ENCODE results near the gene MANEA.

Gene MANEA

DNA sequence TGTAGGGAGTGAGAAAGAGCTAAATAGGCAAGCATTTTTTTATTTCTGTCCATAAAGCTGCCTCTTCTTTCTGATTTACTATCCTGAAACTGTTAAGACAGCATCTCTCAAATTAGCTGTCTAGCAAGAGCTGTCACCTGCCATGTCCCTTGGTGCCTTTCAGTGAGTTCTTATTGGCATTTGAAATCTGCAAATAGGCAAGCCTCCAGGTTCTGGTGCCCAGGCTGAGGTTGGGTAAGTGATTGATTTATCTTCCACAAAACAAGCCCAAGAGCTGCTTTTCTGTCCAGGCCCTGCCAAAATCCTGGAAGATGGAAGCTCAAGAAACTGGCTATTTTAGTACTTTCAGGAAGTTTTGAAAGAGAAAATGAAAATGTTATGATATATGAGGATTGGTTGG, 22.4 kb downstream of the MANEA start:
- H3K9ac ChIP-seq (ENCODE audit: low read depth, low read length, poor library complexity, severe bottlenecking) = no peak overlapping the region
- TF ChIP-seq, protein P1, sequence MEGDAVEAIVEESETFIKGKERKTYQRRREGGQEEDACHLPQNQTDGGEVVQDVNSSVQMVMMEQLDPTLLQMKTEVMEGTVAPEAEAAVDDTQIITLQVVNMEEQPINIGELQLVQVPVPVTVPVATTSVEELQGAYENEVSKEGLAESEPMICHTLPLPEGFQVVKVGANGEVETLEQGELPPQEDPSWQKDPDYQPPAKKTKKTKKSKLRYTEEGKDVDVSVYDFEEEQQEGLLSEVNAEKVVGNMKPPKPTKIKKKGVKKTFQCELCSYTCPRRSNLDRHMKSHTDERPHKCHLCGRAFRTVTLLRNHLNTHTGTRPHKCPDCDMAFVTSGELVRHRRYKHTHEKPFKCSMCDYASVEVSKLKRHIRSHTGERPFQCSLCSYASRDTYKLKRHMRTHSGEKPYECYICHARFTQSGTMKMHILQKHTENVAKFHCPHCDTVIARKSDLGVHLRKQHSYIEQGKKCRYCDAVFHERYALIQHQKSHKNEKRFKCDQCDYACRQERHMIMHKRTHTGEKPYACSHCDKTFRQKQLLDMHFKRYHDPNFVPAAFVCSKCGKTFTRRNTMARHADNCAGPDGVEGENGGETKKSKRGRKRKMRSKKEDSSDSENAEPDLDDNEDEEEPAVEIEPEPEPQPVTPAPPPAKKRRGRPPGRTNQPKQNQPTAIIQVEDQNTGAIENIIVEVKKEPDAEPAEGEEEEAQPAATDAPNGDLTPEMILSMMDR (conservative IDR thresholded peaks at IDR 0.05; ENCODE audit: low read length) = no peak
- TF ChIP-seq EZH2phosphoT487 (IDR thresholded peaks at IDR 0.05; ENCODE audit: borderline replicate concordance) = no peak
- H3K79me2 ChIP-seq (ENCODE audit: insufficient read depth, low read length) = peaks cover 3% of the 10 kb centered on the region; the same call in 1 of the 2 replicates

DNA sequence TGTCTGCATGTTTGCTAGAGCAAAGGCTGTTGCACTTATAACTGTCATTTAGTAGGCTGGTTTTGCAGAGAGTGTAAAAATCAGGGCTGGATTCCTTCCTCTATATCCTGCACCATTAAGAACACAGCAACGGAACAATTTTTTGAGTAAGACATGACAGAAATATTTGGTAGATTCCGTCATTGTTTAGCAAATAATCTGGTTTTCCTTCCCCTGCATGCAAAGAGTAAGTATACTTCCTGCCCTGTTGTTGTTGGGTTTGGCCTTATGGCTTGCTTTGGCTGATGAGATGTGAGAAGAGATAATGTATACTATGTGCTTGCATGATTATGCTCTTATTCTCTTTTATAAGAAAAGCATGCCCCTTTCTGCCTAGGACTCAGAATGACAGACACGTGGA, 23.8 kb downstream of the MANEA start:
- Histone ChIP-seq H3K9ac (ENCODE audit: low read depth, low read length, poor library complexity, severe bottlenecking) (no peak overlapping the region), H3K79me2 (ENCODE audit: insufficient read depth, low read length) (no peaks in the 10 kb centered on the region), H3F3A (ENCODE audit: low read depth) (no peaks in the 10 kb centered on the region), H3K27me3 (ENCODE audit: insufficient read depth, low read length, poor library complexity, severe bottlenecking) (no peaks in the 10 kb centered on the region), H3K9me3 (ENCODE audit: insufficient read depth, low read depth, low read length) (no peaks in the 10 kb centered on the region), H3K9me2 (replicated peaks; ENCODE audit: low read depth, low read length) (no peaks in the 10 kb centered on the region), H4K20me1 (ENCODE audit: insufficient read depth, low read length, poor library complexity, severe bottlenecking) (no peaks in the 10 kb centered on the region), H3K36me3 (ENCODE audit: insufficient read depth, low read length) (peaks cover 17% of the 10 kb centered on the region), H3K4me2 (ENCODE audit: low read depth, low read length, poor library complexity, severe bottlenecking) (no peak overlapping the region), H3K4me1 (ENCODE audit: insufficient read depth, low read length, poor library complexity, severe bottlenecking) (no peaks in the 10 kb centered on the region), H2AFZ (ENCODE audit: low read length) (no peak overlapping the region), H3K4me3 (ENCODE audit: low read length, poor library complexity, severe bottlenecking) (no peak overlapping the region)
- TF ChIP-seq EZH2phosphoT487 (IDR thresholded peaks at IDR 0.05; ENCODE audit: borderline replicate concordance) = no peak

More for the DNA sequence above, 22.4 kb downstream of the MANEA start:
- peaks cover 11% of the 10 kb centered on the region for H3K36me3 ChIP-seq (ENCODE audit: insufficient read depth, low read length)
- no peaks in the 10 kb centered on the region for H3K9me3 ChIP-seq (ENCODE audit: insufficient read depth, low read depth, low read length)
- no peak overlapping the region for H3K4me3 ChIP-seq (ENCODE audit: low read length, poor library complexity, severe bottlenecking)
- H3F3A ChIP-seq (ENCODE audit: low read depth) = no peaks in the 10 kb centered on the region
- no peaks in the 10 kb centered on the region for H3K4me1 ChIP-seq (ENCODE audit: insufficient read depth, low read length, poor library complexity, severe bottlenecking)
- H2AFZ ChIP-seq (ENCODE audit: low read length) = no peak overlapping the region
- H3K27me3 ChIP-seq (ENCODE audit: insufficient read depth, low read length, poor library complexity, severe bottlenecking) = no peaks in the 10 kb centered on the region
- no peaks in the 10 kb centered on the region for H3K9me2 ChIP-seq (replicated peaks; ENCODE audit: low read depth, low read length)
- H3K4me2 ChIP-seq (ENCODE audit: low read depth, low read length, poor library complexity, severe bottlenecking) = no peak overlapping the region
- no peaks in the 10 kb centered on the region for H4K20me1 ChIP-seq (ENCODE audit: insufficient read depth, low read length, poor library complexity, severe bottlenecking)

DNA sequence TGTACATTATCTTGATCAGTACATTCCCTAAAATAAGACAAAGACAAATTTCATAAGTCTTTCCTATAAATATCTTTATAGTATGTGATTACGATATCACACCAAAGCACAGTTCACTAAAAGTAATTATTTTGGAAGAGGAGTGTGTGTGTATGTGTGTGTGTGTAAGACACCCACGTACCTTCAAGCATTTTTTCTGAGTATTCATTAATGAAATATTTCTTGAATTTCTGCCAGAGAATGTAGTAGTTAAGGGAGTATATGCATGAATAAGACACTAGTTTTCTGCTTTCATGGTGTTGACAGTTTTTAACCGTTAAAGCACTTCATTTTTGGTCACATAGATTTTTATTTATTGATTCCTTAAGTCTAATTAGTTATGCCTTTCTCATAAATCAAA, 36.8 kb downstream of the MANEA start:
- Histone ChIP-seq H3K4me2 (ENCODE audit: low read depth, low read length, poor library complexity, severe bottlenecking) (no peak overlapping the region), H3F3A (ENCODE audit: low read depth) (no peaks in the 10 kb centered on the region), H3K36me3 (ENCODE audit: insufficient read depth, low read length) (no peaks in the 10 kb centered on the region), H3K9me3 (ENCODE audit: insufficient read depth, low read depth, low read length) (no peaks in the 10 kb centered on the region), H3K4me3 (ENCODE audit: low read length, poor library complexity, severe bottlenecking) (no peak overlapping the region), H3K27me3 (ENCODE audit: insufficient read depth, low read length, poor library complexity, severe bottlenecking) (no peaks in the 10 kb centered on the region), H4K20me1 (ENCODE audit: insufficient read depth, low read length, poor library complexity, severe bottlenecking) (no peaks in the 10 kb centered on the region), H3K79me2 (ENCODE audit: insufficient read depth, low read length) (no peaks in the 10 kb centered on the region), H3K9me2 (replicated peaks; ENCODE audit: low read depth, low read length) (no peaks in the 10 kb centered on the region), H3K9ac (ENCODE audit: low read depth, low read length, poor library complexity, severe bottlenecking) (no peak overlapping the region), H2AFZ (ENCODE audit: low read length) (no peak overlapping the region), H3K4me1 (ENCODE audit: insufficient read depth, low read length, poor library complexity, severe bottlenecking) (no peaks in the 10 kb centered on the region)
- no peak for TF ChIP-seq EZH2phosphoT487 (IDR thresholded peaks at IDR 0.05; ENCODE audit: borderline replicate concordance)
- TF ChIP-seq, protein P1 (conservative IDR thresholded peaks at IDR 0.05; ENCODE audit: low read length) = no peak

DNA sequence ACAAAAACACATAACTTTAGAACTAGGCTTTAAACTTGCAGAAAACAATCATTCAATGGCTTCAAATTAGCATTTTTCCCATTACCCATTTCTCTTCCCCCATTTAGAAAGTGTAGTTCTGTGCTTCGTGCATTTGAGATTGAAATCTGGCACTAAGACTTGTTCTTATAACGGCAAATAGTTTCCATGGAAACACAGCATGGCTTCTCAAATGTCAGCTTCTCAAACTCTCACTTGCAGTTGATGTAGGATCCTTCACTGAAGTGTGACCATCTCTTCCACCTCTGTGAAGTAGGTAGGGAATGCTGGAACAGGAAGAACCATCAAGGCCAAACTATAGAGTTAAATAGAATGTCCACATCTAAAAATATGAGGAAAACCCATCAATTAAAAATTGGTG, 52.2 kb downstream of the MANEA start:
- Histone ChIP-seq H3K4me2 (ENCODE audit: low read depth, low read length, poor library complexity, severe bottlenecking) (no peak overlapping the region), H3K9ac (ENCODE audit: low read depth, low read length, poor library complexity, severe bottlenecking) (no peak overlapping the region), H3F3A (ENCODE audit: low read depth) (no peaks in the 10 kb centered on the region), H3K9me3 (ENCODE audit: insufficient read depth, low read depth, low read length) (no peaks in the 10 kb centered on the region), H3K4me1 (ENCODE audit: insufficient read depth, low read length, poor library complexity, severe bottlenecking) (no peaks in the 10 kb centered on the region), H3K27me3 (ENCODE audit: insufficient read depth, low read length, poor library complexity, severe bottlenecking) (no peaks in the 10 kb centered on the region), H3K36me3 (ENCODE audit: insufficient read depth, low read length) (no peaks in the 10 kb centered on the region), H3K4me3 (ENCODE audit: low read length, poor library complexity, severe bottlenecking) (no peak overlapping the region), H4K20me1 (ENCODE audit: insufficient read depth, low read length, poor library complexity, severe bottlenecking) (no peaks in the 10 kb centered on the region), H3K9me2 (replicated peaks; ENCODE audit: low read depth, low read length) (no peaks in the 10 kb centered on the region), H3K79me2 (ENCODE audit: insufficient read depth, low read length) (no peaks in the 10 kb centered on the region), H2AFZ (ENCODE audit: low read length) (no peak overlapping the region)
- TF ChIP-seq, protein P1 (conservative IDR thresholded peaks at IDR 0.05; ENCODE audit: low read length) = no peak
- TF ChIP-seq EZH2phosphoT487 (IDR thresholded peaks at IDR 0.05; ENCODE audit: borderline replicate concordance) = no peak
